Right renal cortex interstitium (tissue), 3 donors: Measurements from ENCODE around the gene BCL7A. TPM values are rescaled to one million over a fixed set of nuclear protein-coding genes. Genes with fewer than 3 reads are reported as not detected.

Experiments
- DNase-seq, 3 donors: peaks; one replicate each; pipeline ENCODE4 v3.0.0-alpha.2; 2013; ENCODE audit warnings: low read depth in 3 of 3, low spot score in 2 of 3
- polyA plus RNA-seq, 3 donors: library from polyadenylated mRNA; unstranded; fragments of 120-200 nt; gene quantifications; one replicate each; pipeline ENCODE4 v1.2.1, GENCODE V29; 2013; ENCODE audit not compliant: insufficient read length in 3 of 3

BCL7A gene
- polyA plus RNA-seq, 3 donors = 34.7 to 36.0 (median 35.7) TPM

GRCh38 chr12:121996945-121997612 is 24.6 kb upstream of the BCL7A start:
- DNase-seq = no peak

GRCh38 chr12:122001466-122002209 is 20.0 kb upstream of the BCL7A start:
- no peak for DNase-seq

GRCh38 chr12:122003651-122004611 is 17.8 kb upstream of the BCL7A start:
- DNase-seq = no peak

DNA sequence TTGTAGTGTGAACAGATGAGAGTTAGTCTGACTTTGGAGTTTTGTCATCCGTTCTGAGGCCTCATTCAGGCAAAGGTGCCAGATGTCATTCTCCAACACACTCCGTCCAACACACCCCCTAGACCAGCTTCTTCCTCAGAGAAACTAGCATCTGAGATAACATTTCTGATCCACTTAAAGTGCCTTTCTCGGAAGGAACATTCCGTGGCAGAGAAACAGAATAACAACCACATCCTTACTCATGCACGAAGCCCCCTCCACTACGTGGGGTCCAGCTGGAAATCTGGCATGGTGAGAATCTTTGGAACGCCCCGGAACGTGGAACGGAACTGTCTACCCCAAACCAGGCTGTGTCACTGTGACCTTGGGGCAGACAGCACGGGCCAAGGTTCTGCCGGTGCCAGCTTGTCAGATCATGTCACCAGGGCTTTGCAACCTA is 17.0 kb upstream of the BCL7A start:
- no peak for DNase-seq

DNA sequence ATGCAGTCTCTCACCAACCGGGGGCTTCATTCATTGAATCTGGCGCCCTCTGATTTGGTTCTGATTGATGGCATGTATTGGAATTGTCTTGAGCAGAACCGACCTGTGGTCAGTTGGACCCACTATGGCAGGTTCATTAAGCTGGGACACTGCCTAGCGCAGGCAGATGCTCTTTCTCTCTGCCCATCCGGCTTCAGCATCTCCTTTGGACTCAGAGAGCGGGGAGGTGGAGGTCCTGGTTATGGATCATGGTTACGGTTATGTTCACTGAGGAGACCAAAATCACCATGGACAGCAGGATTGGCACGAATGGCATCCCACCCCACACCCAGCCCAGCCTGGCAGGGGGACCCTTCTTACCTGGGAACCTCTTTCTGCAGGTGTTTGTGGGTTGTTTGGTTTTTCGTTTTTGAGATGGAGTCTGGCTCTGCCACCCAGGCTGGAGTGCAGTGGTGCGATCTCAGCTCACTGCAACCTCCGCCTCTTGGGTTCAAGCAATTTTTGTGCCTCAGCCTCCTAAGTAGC is 16.4 kb upstream of the BCL7A start:
- DNase-seq = no peak

DNA sequence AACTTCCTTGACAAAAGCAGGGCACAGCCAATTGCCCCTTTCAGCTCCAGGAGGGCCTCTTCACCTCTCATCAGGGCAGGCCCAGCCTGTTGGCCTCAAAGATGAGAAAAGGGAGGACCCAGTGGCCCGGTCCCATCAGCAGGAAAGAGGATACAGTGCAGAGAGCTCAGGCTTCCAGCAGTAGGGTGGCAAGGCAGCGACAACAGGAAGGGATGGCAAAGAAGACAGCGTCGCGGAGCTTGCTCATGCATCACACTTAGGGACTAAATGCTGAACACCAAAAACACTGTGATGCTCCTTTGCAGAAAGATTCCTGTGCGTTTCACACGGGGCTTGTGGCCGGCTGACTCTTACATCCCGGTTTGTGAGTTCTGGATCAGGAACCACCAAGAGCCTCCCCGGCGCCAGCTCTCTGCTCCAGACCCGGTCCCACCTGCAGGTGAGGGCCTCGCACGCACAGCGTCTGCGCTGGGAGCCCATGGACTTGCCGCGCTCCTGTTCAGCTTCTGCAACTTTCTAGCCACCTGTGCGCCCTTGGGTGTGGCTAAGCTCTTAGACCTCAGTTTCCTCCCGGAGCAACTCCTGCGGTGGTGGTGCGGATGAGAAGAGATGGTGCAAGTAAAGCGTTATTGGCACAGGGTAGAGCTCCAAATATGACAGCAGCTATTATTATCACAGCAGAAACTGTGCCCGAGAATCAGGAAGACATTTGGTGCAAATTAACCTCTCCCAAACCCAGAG is 15.3 kb upstream of the BCL7A start:
- DNase-seq = no peak

- no peak for DNase-seq
Measured at GRCh38 chr12:122009741-122010140, 11.9 kb upstream of the BCL7A start.

DNA sequence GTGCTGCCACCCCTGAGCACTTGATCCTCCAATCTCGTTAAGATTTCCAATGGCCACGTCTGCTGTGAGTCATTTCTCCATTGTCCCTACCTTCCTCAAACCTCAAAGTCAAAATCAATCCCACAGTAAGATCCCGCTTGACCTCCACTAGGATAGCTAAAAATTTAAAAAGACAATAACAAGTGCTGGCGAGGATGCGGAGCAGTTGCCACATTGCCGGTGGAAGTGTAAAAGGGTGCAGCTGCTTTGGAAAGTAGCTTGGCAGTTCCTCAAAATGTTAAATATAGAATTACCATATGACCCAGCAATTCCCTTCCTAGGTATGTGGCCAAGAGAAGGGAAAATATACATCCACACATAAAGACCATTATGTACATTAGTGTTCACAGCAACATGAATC is 9.5 kb upstream of the BCL7A start:
- no peak for DNase-seq

DNA sequence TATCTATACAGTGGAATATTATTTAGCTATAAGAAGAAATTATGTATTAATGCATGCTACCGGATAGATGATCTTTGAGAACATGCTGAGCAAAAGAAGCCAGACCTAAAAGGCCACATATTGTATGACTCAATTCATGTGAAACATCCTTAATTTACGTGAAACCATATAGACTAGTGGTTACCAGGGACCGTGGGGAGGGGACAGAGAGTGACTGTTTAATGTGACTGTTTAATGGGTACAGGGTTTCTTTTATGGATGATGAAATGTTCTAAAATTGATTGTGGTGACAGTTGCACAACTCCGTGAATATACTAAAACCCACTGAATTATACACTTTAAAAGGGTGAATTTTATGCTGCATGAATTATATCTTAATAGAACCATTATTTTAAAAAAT is 8.5 kb upstream of the BCL7A start:
- DNase-seq = no peak

- no peak for DNase-seq
Measured at GRCh38 chr12:122013791-122014590, 7.7 kb upstream of the BCL7A start.

GRCh38 chr12:122014781-122015180 is 6.9 kb upstream of the BCL7A start:
- no peak for DNase-seq

DNA sequence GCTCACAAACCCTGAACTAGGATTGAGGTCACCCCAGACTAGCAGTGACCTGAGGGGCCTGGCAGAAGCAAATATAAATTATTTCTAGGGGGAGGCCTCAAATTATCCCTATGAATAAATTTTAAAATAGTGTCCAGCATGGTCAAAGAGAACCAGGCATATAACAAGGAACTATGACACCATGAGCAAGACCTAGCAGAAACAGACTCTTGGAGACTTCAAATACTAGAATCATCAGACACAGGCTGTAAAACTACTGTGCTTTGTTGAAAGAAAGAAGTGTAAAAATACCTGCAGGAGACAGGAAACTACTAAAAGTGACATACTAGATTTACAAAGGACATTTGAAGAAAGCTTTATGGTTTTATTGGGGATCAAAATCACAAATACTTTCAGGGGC is 3.2 kb upstream of the BCL7A start:
- DNase-seq = no peak

- no peak for DNase-seq
Measured at GRCh38 chr12:122018937-122019336, 2.7 kb upstream of the BCL7A start.

GRCh38 chr12:122020795-122021192 is 890 bp upstream of the BCL7A start:
- no peak for DNase-seq

- DNase-seq = no peak
Measured at GRCh38 chr12:122021193-122021821, 377 bp upstream of the BCL7A start.

- no peak for DNase-seq
Measured at GRCh38 chr12:122022393-122023338, 982 bp downstream of the BCL7A start.

- no peak for DNase-seq
Measured at GRCh38 chr12:122023339-122024131, 1.9 kb downstream of the BCL7A start.
